Measurements from ENCODE around the gene FOXJ1.

- TF ChIP-seq CTCF (tag by site-specific recombination; IDR thresholded peaks at IDR 0.05): no peak
- TF ChIP-seq, protein P1, sequence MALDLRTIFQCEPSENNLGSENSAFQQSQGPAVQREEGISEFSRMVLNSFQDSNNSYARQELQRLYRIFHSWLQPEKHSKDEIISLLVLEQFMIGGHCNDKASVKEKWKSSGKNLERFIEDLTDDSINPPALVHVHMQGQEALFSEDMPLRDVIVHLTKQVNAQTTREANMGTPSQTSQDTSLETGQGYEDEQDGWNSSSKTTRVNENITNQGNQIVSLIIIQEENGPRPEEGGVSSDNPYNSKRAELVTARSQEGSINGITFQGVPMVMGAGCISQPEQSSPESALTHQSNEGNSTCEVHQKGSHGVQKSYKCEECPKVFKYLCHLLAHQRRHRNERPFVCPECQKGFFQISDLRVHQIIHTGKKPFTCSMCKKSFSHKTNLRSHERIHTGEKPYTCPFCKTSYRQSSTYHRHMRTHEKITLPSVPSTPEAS (tag by site-specific recombination; IDR thresholded peaks at IDR 0.05): no peak
- TF ChIP-seq, protein P2, sequence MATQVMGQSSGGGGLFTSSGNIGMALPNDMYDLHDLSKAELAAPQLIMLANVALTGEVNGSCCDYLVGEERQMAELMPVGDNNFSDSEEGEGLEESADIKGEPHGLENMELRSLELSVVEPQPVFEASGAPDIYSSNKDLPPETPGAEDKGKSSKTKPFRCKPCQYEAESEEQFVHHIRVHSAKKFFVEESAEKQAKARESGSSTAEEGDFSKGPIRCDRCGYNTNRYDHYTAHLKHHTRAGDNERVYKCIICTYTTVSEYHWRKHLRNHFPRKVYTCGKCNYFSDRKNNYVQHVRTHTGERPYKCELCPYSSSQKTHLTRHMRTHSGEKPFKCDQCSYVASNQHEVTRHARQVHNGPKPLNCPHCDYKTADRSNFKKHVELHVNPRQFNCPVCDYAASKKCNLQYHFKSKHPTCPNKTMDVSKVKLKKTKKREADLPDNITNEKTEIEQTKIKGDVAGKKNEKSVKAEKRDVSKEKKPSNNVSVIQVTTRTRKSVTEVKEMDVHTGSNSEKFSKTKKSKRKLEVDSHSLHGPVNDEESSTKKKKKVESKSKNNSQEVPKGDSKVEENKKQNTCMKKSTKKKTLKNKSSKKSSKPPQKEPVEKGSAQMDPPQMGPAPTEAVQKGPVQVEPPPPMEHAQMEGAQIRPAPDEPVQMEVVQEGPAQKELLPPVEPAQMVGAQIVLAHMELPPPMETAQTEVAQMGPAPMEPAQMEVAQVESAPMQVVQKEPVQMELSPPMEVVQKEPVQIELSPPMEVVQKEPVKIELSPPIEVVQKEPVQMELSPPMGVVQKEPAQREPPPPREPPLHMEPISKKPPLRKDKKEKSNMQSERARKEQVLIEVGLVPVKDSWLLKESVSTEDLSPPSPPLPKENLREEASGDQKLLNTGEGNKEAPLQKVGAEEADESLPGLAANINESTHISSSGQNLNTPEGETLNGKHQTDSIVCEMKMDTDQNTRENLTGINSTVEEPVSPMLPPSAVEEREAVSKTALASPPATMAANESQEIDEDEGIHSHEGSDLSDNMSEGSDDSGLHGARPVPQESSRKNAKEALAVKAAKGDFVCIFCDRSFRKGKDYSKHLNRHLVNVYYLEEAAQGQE (tag by site-specific recombination; IDR thresholded peaks at IDR 0.05): no peak
- TF ChIP-seq ZNF707 (tag by site-specific recombination; IDR thresholded peaks at IDR 0.05): no peak
- TF ChIP-seq ZNF423 (tag by site-specific recombination; IDR thresholded peaks at IDR 0.05): no peak
- no peak for TF ChIP-seq ZNF433 (tag by site-specific recombination; IDR thresholded peaks at IDR 0.05; ENCODE audit: low read depth)
- TF ChIP-seq ZNF114 (tag by site-specific recombination; IDR thresholded peaks at IDR 0.05): no peak
- TF ChIP-seq, protein P3, sequence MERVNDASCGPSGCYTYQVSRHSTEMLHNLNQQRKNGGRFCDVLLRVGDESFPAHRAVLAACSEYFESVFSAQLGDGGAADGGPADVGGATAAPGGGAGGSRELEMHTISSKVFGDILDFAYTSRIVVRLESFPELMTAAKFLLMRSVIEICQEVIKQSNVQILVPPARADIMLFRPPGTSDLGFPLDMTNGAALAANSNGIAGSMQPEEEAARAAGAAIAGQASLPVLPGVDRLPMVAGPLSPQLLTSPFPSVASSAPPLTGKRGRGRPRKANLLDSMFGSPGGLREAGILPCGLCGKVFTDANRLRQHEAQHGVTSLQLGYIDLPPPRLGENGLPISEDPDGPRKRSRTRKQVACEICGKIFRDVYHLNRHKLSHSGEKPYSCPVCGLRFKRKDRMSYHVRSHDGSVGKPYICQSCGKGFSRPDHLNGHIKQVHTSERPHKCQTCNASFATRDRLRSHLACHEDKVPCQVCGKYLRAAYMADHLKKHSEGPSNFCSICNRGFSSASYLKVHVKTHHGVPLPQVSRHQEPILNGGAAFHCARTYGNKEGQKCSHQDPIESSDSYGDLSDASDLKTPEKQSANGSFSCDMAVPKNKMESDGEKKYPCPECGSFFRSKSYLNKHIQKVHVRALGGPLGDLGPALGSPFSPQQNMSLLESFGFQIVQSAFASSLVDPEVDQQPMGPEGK (tag by site-specific recombination; IDR thresholded peaks at IDR 0.05): no peak
- TF ChIP-seq ZNF266 (tag by site-specific recombination; IDR thresholded peaks at IDR 0.05; ENCODE audit: low read depth): no peak
These were observed 25.8 kb downstream of the FOXJ1 start for GRCh38 chr17:76115138-76115754.

Data from HEK293 (cell line).